NCI-H1694 treated with DMSO at 0.1 percent for 48 hours (cell line): Measurements from ENCODE around the gene CETP.
"Not testable (repeated sequence)": the region's sequence is repeated elsewhere in the genome, so short reads cannot be mapped to it uniquely, and the experiment has no call there.

Source experiments
- DNase-seq: peaks from one replicate; lab custom pipeline; 2025; lab: John Stamatoyannopoulos, UW

CETP gene

DNA sequence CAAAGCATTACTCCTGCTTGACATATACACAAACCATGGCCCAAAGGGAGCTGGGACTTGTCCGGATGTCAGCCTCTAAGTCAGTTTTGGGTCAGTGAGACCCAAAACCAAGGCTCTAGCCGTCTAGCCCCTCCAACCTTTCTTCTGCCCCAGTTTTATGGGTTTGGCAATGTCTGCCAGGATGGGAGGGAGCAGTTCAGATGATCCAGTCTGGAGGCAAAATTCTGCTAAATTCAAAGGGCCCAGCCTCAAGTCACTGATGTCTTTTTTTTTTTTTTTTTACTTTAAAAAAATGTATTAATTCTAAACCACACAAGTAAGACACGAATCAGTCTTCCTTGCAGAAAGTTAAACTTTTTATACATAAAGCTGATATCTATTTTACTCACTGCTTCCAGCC lies 36.2 kb downstream of the CETP start:
- DNase-seq, result no peak

DNA sequence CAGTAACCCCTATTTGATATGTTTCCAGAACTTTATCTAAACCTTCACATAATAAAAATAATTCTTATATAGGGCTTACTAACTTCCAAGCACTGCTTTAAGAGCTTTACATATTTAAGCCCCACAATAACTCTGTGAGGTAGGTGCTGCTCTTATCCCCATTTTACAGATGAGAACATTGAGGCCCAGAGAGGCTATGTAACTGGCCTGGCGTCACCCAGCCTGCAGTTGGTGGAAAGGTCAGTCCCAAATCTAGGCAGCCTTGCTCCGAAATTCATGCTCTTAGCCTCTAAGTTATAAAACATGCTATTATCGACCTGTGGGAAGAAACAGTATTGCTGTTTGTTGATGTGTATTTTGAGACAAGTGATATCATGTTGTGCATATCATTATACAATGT lies 36.6 kb downstream of the CETP start:
- no peak for DNase-seq

DNA sequence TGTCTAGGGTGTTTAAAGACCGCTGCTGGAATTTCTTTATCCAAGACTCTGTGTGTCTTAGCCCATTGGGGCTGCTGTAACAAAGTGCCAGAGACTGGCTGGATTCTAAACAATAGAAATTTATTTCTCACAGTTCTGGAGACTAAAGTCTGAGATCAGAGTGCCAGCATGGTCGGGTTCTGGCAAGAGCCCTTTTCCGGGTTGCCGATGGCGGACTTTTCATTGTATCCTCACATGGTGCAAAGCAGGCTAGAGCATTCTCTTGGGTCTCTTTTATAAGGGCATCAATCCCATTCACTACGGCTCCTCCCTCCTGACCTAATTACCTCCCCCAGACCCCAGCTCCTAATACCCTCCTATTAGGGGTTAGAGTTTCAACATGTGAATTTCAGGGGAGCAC lies 37.1 kb downstream of the CETP start:
- no peak for DNase-seq

DNA sequence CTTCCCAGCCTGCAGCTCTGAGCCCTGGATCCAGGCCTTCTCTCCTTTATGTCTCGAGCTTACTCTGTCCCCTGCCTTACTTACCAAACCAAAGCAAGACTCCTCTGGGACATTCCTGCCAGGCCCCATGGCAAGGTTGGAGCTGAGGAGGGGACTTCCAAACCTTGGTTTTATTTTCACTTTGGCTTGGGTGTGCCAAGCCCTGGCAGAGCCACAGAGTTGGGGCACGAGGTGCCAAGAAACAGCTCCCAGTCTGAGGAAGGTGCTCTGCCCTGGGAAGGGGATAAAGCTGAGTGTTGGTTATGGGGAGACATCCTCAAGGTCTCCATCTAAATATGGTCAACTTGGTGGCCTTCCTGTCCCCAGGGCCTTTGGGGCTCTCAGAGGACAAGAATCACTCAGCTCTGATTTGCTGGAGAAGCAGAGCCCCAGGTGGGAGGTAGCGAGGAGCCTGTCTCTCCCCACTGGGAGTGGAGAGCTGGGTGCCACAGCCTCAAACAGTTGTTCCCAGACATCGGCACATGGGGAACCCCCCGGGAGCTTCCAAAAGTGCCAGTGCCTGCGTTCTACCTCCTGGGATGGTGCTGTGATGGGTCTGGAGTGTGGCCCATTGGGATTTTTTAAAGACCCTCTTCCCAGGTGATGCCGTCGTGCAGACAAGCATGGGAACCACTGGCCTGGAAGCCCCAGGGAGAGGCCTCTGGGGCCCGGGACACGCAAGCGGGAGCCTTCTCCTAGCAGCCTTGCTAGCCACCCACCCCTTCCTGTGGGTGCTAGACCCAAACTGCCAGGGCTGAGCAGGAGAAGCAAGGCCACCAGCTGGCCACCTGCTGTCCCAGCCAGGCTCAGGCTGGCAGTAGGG lies 37.9 kb downstream of the CETP start:
- no peak for DNase-seq

DNA sequence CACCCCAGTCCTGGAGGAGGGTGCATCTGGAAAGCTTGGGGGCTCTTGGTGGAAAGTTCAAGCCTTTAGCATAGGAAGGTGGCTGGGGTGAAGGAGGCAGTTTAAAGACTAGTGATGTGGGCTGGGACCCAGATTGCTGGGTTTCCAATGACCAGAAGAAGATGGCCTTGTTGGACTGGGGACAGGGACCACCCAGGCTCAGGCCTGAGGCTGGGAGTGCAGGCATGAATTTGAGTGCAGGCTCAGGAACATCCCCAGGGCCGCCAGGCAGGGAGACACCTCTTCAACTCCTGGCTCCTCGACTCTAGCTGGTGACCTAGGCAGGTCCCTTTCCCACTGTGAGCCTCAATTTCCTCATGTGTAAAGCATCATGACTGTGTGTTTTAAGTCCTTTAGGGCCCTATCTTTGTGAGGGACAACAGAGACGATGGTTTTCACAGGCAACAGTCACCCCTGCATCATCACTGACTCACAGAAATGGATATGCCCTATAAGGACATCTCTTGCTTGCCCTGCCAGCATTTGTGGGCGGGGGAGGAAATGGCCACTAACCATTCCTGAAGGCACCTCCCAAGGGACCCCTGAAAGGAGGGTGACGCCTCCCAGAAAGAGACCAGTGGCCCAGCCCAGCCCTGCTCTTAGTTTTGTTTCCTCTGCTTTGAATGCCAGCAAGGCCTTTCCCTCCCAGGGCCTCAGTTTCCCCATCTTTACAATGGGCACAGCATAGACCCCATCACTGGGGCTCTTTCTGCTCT lies 38.7 kb downstream of the CETP start:
- no peak for DNase-seq

DNA sequence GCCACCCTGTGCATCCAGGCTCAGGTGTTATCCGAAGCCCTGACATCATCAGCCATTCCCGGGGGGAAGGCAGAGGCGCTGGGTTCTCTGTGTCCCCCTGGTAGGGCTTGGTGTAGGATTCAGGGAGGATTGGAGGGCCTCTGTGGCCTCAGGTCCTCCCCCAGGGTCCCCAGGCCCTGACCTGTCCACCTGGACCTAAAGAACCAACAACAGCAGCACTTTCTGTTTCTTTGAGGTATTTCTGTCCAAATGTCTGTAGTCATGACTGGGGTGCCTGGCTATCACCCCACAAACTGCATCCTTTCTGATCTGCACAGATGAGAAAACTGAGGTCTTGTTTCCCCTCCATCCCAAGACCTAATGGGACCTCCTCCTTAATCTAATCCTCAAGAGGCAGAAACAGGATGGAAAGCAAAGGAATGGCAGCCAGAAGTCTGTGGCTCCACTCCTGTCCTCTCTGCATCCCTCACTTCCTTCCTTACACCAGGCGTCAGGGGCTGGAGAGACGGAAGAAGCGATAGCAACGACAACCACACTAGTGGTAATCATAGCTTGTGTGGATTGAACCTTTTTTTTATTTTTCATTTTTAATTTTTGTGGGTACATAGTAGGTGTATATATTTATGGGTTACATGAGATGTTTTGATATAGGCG lies 39.4 kb downstream of the CETP start:
- no peak for DNase-seq

DNA sequence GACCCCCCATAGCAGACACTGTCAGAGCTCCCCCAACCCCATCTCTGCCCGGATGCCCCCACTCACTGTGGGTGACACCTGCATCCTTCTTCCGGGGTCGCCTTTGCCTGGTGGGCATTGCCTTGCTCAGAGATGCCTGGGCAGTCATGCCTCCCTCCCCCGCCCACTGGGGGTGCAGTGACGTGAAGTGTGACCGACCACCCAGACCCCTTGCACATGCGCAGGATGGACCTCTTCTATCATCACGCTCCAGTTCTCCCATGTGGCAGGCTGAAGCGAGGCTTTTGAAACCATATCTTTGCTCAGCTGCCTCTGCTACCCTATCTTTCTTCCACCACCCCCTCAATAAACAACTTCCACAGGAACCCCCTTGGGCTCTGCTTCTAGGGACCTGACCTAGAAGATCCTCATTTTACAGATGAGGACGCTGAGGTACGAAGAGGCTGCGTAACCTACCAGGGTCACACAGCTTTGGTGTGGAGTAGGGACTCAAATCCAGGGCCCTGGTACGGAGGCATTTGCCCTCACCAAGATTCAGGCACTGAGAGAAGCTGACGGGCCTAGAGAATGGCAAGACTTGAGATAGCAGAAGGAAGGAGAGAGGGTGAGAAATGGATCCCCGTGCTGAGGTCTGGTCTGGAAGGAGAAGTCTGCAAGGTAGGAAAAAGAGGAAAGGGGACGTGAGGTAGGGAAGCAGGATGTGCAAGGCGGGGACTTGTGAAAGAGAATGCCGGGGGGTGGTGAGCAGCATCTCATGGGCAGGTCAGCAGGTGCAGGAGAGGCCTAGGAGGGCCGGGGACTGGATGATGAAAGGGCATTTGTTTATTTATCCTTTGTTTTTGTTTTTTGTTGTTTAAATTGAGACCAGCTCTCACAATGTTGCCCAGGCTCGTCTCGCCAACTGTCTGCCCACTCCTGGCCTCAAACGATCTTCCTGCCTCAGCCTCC lies 42.0 kb downstream of the CETP start:
- no peak for DNase-seq

DNA sequence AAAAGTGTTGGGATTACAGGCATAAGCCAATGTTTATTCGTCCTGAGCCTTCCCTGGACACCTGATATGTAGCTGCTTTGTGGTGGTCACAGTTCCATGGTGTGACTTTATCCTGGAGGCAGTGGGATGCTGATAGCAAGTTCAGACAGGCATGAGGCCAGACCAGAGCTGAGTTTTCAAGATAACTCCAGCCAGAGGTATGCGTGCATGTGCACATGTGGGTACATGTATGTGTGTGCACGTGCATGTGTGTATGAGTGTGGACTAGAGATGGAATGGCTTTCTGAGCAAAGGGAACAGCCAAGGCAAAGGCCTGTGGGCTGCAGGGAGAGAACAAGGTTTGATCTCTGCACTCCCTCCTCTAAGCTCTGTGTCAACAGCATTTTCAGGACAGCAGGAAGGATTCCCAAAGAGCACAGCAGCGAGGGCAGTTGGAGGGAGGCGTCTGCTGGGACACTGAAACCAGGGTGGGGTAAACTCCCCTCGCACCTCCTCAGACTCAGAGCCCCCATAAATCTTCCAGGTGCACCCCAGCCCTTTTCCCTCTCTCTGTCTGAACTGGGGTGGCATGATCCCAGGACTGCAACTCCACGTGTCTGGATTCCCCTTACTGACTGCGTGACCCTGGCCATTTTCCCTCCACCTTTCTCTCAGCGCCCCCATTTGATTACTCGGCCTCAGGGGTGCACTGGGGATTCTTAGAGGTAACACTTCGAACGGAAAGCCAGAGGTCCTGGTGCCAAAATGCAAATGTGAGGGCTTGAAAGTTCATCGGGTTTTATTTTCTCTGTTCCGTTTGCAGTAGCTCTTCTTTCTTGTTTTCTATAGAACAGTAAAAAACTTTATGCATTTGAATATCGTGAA lies 42.9 kb downstream of the CETP start:
- no peak for DNase-seq

DNA sequence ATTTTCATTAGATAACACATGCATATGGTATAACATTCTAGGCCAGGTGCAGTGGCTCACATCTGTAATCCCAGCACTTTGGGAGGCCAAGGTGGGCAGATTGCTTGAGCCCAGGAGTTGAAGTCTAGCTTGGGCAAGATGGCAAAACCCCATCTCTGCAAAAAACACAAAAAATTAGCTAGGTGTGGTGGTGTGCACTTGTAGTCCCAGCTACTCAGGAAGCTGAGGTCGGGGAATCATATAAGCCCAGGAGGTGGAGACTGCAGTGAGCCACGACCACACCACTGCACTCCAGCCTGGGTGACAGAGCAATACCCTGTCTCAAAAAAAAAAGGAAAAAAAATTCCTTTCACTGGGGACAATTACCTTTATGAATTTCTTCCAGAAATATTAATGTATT lies 43.8 kb downstream of the CETP start:
- not testable (repeated sequence) for DNase-seq

DNA sequence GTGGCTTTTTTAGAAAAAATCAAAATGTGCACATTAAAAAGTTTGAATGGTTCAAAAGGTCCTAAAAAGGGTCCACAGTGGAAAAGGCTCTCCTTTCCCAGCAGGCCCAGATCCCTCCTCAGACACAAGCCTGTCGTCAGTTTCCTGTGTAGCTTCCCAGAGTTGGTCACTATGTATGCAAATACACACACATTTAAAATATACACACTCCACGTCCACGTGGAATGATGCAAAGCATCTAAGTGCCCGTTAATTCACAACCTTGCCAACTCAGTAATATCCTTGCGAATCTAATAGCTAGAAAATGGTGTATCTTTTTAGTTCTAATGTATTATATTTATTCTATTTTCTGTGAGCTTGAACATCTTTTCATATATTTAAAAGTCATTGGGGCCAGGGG lies 45.3 kb downstream of the CETP start:
- DNase-seq, result no peak

DNA sequence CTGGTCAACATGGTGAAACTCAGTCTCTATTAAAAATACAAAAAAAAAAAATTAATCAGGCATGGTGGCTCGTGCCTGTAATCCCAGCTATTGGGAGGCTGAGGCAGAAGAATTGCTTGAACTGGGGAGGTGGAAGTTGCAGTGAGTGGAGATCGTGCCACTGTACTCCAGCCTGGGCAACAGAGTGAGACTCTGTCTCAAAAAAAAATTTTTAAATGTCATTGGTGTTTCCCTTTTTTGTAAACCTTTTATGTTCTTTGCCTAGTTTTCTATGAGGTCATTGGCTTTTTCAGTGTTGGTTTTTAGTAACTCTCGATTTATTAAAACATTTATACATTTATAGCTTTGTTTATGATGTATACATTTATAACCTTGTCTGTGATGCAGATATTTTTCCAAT lies 45.8 kb downstream of the CETP start:
- no peak for DNase-seq

DNA sequence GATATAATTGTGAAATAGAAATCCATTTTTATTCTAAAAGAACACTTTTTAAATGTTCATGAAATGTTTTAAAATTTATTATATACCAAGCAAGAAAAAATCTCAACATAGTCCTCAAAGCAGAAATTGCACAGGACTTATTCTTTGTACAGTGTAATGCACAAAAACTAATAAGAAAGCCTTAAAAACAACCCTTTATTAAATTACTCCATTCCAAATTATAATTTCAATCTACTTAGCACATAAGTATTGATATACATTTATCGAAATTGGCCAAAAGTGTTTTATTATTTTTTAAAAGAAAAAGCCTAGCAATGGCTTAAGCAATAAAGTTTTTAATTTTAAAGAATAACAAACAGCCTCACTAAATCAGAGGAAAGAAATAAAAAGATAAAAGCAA lies 46.7 kb downstream of the CETP start:
- no peak for DNase-seq

DNA sequence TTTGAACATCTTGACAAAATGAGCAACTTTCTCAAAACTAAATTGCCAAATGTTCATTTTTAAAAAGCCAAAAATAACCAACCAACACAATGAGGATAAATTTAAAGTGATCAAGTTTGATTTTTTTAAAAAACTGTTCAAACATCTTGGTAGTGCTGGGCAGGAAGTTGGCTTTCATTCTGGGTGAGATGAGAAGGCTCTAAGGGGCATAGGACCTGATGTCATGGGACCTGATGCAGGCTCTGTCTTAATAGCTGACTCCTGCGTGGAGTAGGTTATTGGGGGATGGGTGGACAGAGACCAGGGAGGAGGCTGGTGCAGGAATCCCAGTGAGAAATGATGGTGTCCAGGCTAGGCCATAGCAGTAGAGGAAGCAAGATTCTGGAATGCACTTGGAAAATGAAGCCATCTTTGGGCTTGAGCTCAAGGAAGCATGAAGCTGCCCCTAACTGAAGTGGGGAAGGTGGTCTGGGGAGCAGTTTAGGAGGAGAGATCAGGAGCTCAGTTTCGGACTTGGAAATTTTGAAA lies 48.0 kb downstream of the CETP start:
- no peak for DNase-seq

DNA sequence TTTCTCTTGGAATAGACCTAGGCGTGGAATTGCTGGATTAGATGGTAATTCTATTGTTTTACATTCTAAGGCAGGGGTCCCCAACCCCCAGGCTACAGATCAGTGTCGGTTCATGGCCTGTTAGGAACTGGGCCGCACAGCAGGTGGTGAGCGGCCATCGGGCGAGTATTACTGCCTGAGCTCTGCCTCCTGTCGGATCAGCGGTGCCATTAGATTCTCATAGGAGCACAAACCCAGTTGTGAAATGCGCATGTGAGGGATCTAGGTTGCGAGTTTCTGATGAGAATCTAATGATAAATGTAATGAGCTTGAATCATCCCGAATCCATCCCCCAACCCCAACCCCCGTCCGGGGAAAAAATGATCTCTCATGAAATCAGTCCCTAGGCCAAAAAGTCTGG lies 50.6 kb downstream of the CETP start:
- no peak for DNase-seq

DNA sequence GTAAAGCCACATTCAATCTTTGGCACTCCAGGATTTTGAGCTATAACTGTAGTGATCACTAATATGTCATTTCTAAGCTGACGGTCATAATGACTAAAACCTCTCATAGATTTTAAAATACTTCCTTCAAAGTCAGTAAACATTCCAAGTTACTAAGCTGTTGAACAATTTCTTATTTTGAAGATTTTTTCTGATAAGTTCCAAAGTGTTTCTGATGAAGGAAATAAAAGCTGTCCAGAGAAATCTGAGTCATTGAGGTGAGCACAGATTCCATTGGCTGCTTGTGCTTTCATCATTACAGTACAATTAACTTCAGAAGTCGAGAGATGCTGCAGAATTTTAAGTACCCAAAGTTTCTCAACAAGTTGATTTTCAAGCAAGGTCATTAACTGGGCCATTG lies 51.5 kb downstream of the CETP start:
- no peak for DNase-seq

DNA sequence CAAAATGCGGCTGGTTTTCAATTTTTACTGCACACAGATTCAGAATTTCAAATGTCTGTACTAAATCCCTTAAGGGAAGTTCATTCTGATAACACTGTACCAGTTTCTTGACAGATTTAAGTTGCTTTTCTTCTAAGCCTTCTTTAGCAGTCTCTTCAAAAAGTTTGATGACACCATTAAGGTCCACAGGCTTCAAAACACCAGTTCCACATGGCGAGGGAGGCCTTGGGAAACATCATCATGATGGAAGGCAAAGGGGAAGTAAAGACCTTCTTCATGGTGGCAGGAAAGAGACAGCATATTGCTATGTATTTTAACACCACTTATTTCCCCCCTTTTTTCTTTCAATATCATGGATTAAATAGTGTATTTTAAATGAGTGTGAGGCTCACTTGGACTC lies 52.2 kb downstream of the CETP start:
- no peak for DNase-seq

DNA sequence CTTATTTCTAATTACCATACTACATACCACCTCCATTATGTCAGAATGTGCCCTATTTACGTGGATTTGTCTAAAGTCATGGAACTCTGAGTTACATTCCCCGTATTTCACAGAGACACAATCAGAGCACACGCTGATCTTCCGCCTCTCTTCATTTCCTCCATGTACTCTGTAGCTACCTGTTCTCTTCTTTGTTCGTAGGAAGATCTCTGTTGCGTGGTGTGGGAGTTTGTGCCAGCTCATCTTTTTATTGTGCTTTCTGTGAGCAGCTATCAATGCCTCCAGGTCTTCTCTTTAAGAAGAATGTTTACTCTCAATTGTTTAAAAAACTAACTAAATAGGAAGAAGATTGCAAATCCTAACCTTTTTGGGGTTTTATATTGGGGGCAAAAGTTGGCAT lies 54.6 kb downstream of the CETP start:
- no peak for DNase-seq

DNA sequence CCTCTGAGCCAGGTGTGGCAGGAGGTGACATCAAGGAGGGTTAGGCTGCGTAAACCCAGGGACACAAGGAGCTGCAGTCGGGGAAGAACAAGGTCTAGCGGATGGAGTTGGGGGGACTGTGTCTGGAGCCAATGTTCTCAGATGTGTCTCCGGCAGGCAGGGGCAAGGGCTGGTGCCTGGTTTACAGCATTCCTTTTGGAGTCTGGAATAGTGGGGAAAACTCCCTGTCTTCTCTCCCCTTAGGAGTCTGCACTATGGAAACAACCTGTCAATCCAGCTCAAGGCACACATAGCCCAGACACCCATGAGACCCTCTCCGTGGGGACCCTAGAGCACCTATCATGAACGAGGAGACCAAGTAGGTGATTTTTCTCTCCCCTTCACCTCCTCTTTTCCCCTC lies 55.1 kb downstream of the CETP start:
- DNase-seq, result no peak

DNA sequence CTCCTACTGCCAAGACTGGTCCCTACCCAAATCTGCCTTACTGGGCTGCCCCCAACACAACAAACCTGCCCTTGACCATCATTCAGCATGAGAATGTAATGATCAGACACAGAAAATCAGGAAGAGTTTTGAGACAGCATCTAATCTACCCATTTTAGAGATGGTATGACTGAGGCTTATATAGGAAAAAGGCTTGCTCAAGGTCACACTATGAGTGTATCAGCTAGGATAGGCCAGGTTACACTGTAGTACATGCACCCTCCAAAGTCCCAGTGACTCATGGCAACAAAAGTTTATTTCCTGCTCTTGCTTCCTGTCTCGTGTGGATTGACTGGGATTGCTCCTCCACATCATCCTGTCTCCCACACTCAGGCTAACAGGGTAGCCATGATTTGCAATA lies 55.5 kb downstream of the CETP start:
- DNase-seq, result no peak

DNA sequence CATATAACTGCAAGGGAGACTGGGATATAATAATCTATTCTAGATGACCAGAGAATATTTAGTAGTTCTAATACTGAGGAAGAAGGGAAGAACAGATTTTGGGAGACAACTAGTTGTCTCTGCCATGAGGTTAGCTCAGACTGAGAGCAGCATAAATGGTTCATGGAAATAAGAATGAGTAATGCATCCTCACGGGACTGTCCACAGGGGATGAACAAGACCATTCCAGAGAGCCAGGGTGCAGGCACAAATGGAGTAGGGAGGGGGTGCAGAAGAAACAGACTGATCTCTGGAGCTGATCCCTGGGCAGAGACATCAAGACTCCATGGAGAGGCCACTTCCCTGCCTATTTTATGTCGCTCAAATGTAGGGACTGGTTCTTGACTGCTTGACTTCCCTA lies 58.0 kb downstream of the CETP start:
- DNase-seq, result no peak

DNA sequence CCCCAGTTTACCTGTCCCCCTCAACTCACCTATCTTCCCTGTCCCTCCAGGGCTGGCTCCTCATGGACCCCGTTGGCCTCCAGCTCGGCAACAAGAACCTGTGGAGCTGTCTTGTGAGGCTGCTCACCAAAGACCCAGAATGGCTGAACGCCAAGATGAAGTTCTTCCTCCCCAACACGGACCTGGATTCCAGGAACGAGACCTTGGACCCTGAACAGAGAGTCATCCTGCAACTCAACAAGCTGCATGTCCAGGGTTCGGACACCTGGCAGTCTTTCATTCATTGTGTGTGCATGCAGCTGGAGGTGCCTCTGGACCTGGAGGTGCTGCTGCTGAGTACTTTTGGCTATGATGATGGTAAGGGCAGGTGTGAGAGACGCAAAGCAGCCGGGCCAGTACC lies 58.9 kb downstream of the CETP start:
- no peak for DNase-seq
